ENCODE results near the gene SLC66A2. TPM values are rescaled to one million over a fixed set of nuclear protein-coding genes. Genes with fewer than 3 reads are reported as not detected.

The SLC66A2 gene
- total and polyA plus RNA-seq, 12 donors: 21.4 to 32.3 (median 25.6) TPM

GRCh38 chr18:79989195-79989497 lies 37.7 kb upstream of the SLC66A2 start:
- no peak for TF ChIP-seq CTCF (IDR thresholded peaks at IDR 0.05)
- peaks cover 9 to 33% (median 25%) of the 10 kb centered on the region in 9 donors for H3K4me1 ChIP-seq
- peak overlapping the region; percentile 92 to 99 (median 96) for H3K27ac ChIP-seq
- peak overlapping the region; percentile 70 to 98 (median 93) for H3K4me3 ChIP-seq
- no peaks in the 10 kb centered on the region for H3K9me3 ChIP-seq
- WGBS, 2 donors: 51 to 57% methylated on average over 14 of the region's 14 CpGs
- no peaks in the 10 kb centered on the region for H3K27me3 ChIP-seq
- peaks cover 0 to 21% (median 5%) of the 10 kb centered on the region in 9 donors for H3K36me3 ChIP-seq
- DNase-seq (no peak), ATAC-seq (peak in 1 of 8 donors; percentile 5)
- intact Hi-C loops (cut with DNase I): loop anchor here in 5 of 10 donors (2.0 to 10.0 kb wide), 5 partner anchors 37 to 46 kb away; partner anchors contain the start of genes RBFA (in 4 of the 5) and SLC66A2 (in 2 of the 5)

DNA sequence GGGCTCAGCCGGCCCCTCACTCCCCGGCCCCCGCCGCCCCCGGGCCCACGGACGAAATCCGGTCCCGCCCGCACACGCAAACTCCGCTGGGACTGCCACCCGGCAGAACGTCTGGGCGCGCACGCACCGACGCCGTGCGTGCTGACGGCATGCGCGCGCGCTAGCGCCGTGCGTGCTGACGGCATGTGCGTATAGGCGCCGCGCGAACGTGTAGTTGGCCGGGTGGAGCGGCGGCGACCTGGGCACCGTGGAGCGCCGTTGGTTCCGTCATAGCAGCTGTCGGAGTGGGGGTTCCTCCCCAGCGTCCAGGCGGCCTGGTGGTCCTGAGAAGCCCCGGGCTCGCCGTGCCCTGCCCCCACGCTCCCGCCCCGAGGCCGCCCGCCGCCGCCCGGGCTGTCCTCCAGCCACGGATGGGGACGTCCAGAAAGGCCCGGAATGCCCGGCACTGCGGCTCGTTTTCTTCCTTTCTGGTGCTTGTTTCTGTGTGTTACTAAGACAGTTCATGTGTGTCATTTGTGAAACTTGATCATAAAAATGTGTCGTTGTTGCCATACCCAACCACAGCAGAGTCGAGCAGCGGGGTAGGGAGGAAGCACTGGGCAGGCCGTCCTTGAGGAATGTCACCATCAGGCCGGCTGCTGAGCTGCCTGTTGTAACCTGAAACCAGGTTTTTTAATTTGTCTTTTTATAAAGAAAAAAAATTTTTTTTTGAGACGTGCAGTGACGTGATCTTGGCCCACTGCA lies 37.2 kb upstream of the SLC66A2 start, which contains the start of gene TXNL4A:
TSS of gene TXNL4A (minus strand) at position 113 of the 744 bp plus-strand sequence. CDS start 171 bp downstream, outside the sequence.
- no peak for TF ChIP-seq CTCF (IDR thresholded peaks at IDR 0.05)
- Histone ChIP-seq H3K4me3 (peak within 1 kb of the TSS; percentile 70 to 98 (median 93)), H3K9me3 (no peaks in the 10 kb centered on the region), H3K4me1 (peaks cover 9 to 35% (median 25%) of the 10 kb centered on the region in 9 donors), H3K36me3 (peaks cover 0 to 21% (median 5%) of the 10 kb centered on the region in 9 donors), H3K27ac (peak within 1 kb of the TSS; percentile 92 to 99 (median 96)), H3K27me3 (no peaks in the 10 kb centered on the region)
- ATAC-seq (peak; percentile 98 to 99 (median 98)), DNase-seq (peak; percentile 86 to 88)
- intact Hi-C loops (cut with DNase I): loop anchor here in 5 of 10 donors (2.0 to 10.0 kb wide), 5 partner anchors 36 to 46 kb away; partner anchors contain the start of genes RBFA (in 4 of the 5) and SLC66A2 (in 2 of the 5)
- whole genome bisulfite sequencing, 2 donors: 0% methylated on average over 68 to 71 of the region's 71 CpGs

- peak in 6 of 9 donors; percentile 21 to 55 (median 47) for TF ChIP-seq CTCF (IDR thresholded peaks at IDR 0.05)
- H3K36me3 ChIP-seq: peaks cover 0 to 21% (median 5%) of the 10 kb centered on the region in 9 donors
- H3K27me3 ChIP-seq: no peaks in the 10 kb centered on the region
- intact Hi-C loops (cut with DNase I): loop anchor here in 5 of 10 donors (2.0 to 10.0 kb wide), 5 partner anchors 36 to 47 kb away; partner anchors contain the start of genes RBFA (in 4 of the 5) and SLC66A2 (in 2 of the 5)
- H3K27ac ChIP-seq: peak overlapping the region; percentile 92 to 99 (median 96)
- H3K9me3 ChIP-seq: no peaks in the 10 kb centered on the region
- peaks cover 9 to 41% (median 30%) of the 10 kb centered on the region in 9 donors for H3K4me1 ChIP-seq
- DNase-seq (peak; percentile 46 to 61), ATAC-seq (peak; percentile 62 to 77 (median 70))
- H3K4me3 ChIP-seq: peak overlapping the region; percentile 70 to 98 (median 93)
- 0% methylated on average over 45 to 48 of the region's 48 CpGs for WGBS, 2 donors
Observed at GRCh38 chr18:79988071-79988450, 36.6 kb upstream of the SLC66A2 start.

DNA sequence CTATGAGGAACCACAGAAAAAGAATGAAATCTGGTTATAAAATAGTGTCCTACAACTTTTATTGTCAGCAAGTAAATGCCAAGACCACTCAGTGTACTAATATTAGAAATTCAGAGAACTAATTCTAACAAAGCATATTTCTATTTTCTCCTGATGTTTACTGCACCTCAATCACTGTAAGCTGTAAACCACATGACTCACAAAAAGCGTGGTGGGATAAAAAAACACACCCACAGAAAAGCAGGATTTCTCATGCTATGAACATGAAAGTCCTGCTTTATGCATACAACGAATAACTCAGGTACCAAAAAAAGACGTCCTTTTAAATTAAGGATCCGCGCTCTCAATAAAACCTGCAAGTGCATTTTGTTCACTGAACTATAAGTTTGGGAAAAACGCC lies 36.1 kb upstream of the SLC66A2 start:
- WGBS, 2 donors: 0 to 1% methylated on average over 6 of the region's 6 CpGs
- ATAC-seq (no peak), DNase-seq (no peak)
- Histone ChIP-seq H3K4me3 (peak overlapping the region; percentile 70 to 98 (median 93)), H3K27me3 (no peaks in the 10 kb centered on the region), H3K4me1 (peaks cover 9 to 46% (median 35%) of the 10 kb centered on the region in 9 donors), H3K9me3 (no peaks in the 10 kb centered on the region), H3K36me3 (peaks cover 0 to 21% (median 5%) of the 10 kb centered on the region in 9 donors), H3K27ac (peak overlapping the region in 9 of 10 donors; percentile 94 to 99 (median 97))
- intact Hi-C loops (cut with DNase I): loop anchor here in 4 of 10 donors (5.0 to 10.0 kb wide), 3 partner anchors 35 to 47 kb away; partner anchors contain the start of genes RBFA (in 3 of the 4) and SLC66A2 (in 1 of the 4)
- TF ChIP-seq CTCF (IDR thresholded peaks at IDR 0.05): no peak
